ENCODE data around the gene PAM16. TPM values are rescaled to one million over a fixed set of nuclear protein-coding genes. Genes with fewer than 3 reads are reported as not detected.

The PAM16 gene
- total and polyA plus RNA-seq, 2 experiments from 2014 or later = 33.0 to 78.9 TPM

DNA sequence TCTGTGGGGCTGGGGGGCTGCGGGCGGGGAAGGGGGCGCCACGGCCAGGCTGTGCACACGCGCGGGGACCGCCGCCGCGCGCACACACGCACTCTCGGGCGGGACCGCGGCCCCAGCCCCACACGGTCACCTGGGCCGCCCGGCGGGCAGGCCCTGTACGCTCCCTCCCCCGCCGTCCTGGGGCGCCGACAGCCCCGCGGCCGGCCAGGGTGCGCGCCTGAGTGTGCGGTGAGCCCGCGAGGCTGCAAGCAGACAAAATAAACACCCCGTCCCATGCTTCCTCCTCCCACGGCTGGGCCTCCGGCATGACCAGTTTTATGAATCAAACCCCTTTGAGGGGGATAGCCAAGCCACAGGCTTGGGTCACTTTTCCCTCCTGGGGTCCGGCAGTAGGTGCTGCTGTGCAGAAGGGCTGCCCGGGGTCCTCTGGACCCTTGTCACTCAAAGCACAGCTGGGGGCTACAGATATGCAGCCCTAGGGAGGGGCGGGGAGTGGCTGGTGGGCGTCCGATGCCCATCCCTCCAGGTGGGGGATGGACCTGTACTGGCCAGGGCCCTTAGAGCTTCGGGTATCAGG, 21.0 kb upstream of the PAM16 start:
- in situ Hi-C loops (cut with MboI) = no loop called here
- Histone ChIP-seq H3K9me3 (ENCODE audit: low read depth) (no peaks in the 10 kb centered on the region), H3K27me3 (replicated peaks; ENCODE audit: insufficient read depth) (no peaks in the 10 kb centered on the region), H3K4me1 (ENCODE audit: insufficient read depth) (peaks cover 48% of the 10 kb centered on the region), H3K27ac (peak overlapping the region; percentile 100), H3K9ac (peak overlapping the region; percentile 99), H3K4me2 (ENCODE audit: unreplicated experiment) (peak overlapping the region; percentile 97), H3K9me2 (ENCODE audit: insufficient read depth) (no peaks in the 10 kb centered on the region), H3K36me3 (ENCODE audit: low read depth) (no peaks in the 10 kb centered on the region), H3K4me3 (peak overlapping the region; percentile 100), H2AFZ (no peak overlapping the region), H3K79me2 (ENCODE audit: insufficient read depth) (peaks cover 52% of the 10 kb centered on the region), H3F3A (ENCODE audit: insufficient read depth) (peaks cover 42% of the 10 kb centered on the region), H4K20me1 (ENCODE audit: insufficient read depth) (no peaks in the 10 kb centered on the region)
- DNase-seq = peak; percentile 81
- TF ChIP-seq EZH2 (IDR thresholded peaks at IDR 0.05; ENCODE audit: insufficient read depth, poor library complexity, severe bottlenecking) (no peak), EZH2phosphoT487 (IDR thresholded peaks at IDR 0.05; ENCODE audit: insufficient read depth, low read depth) (no peak)
- WGBS, 2 experiments (ENCODE audit: low coverage in 1 of 2, low lambda C conversion rate in 2 of 2, missing lambda C conversion rate in 2 of 2) = 1 to 2% methylated on average over 15 to 22 of the region's 43 CpGs

- no peak within 1 kb of the TSS for H2AFZ ChIP-seq
- H3K9me2 ChIP-seq (ENCODE audit: insufficient read depth) = no peaks in the 10 kb centered on the region
- in situ Hi-C loops (cut with MboI) = no loop called here
- peak within 1 kb of the TSS; percentile 97 for H3K4me2 ChIP-seq (ENCODE audit: unreplicated experiment)
- no peaks in the 10 kb centered on the region for H3K36me3 ChIP-seq (ENCODE audit: low read depth)
- peak within 1 kb of the TSS; percentile 99 for H3K9ac ChIP-seq
- peak within 1 kb of the TSS; percentile 100 for H3K27ac ChIP-seq
- peaks cover 42% of the 10 kb centered on the region for H3F3A ChIP-seq (ENCODE audit: insufficient read depth)
- H3K4me3 ChIP-seq = peak within 1 kb of the TSS; percentile 100
- TF ChIP-seq EZH2phosphoT487 (IDR thresholded peaks at IDR 0.05; ENCODE audit: insufficient read depth, low read depth) (no peak), EZH2 (IDR thresholded peaks at IDR 0.05; ENCODE audit: insufficient read depth, poor library complexity, severe bottlenecking) (no peak)
- H3K4me1 ChIP-seq (ENCODE audit: insufficient read depth) = peaks cover 42% of the 10 kb centered on the region
- H3K9me3 ChIP-seq (ENCODE audit: low read depth) = no peaks in the 10 kb centered on the region
- DNase-seq = peak; percentile 90
- no peaks in the 10 kb centered on the region for H4K20me1 ChIP-seq (ENCODE audit: insufficient read depth)
- H3K79me2 ChIP-seq (ENCODE audit: insufficient read depth) = peaks cover 47% of the 10 kb centered on the region
- H3K27me3 ChIP-seq (replicated peaks; ENCODE audit: insufficient read depth) = no peaks in the 10 kb centered on the region
- 4% methylated on average over 36 to 37 of the region's 50 CpGs for WGBS, 2 experiments (ENCODE audit: low coverage in 1 of 2, low lambda C conversion rate in 2 of 2, missing lambda C conversion rate in 2 of 2)
Measured at GRCh38 chr16:4371357-4372000, 20.4 kb upstream of the PAM16 start, which contains the start of gene VASN. VASN (plus strand) TSS chr16:4371848; CDS start chr16:4380878, 9,030 bp downstream.

DNA sequence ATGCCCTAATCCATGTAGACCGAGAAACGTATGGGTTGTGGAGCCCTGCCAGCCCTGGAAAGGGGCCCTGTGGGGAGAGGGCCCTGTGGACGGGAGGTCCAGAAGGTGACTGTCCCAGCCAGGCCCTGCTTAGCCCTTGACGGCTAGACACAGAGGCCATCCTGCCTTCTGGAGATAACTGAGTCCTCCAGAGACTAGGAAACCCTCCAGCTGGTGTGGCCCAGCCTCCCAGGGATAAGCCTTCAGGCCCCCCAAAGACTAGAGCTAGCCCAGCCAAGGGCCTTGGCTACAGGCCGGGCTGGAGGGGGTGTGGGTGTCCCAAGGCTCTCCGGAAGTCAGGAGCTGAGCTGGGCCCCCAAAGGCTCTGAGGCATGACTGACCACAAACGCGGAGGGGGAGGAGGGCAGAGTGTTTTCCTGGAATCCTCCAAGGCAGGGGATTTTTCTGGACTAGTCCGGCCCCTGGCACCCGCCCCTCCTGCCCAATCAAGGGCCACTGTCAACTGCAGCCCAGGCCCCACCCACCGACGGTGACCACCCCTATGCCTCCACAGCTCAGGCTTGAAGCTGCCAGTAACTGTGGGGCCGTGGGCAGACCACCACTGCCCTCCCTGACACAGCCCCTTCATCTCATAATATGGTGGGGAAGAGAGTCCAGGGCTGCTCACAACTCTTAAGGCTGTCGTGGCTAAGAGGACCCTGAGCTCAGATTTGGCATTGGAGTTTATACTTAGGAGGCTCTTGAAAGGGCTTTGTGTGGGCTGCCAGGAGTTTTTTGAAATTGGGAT, 19.6 kb upstream of the PAM16 start:
- Histone ChIP-seq H3K4me1 (ENCODE audit: insufficient read depth) (peaks cover 36% of the 10 kb centered on the region), H3K9ac (peak overlapping the region; percentile 99)
- in situ Hi-C loops (cut with MboI) = no loop called here

DNA sequence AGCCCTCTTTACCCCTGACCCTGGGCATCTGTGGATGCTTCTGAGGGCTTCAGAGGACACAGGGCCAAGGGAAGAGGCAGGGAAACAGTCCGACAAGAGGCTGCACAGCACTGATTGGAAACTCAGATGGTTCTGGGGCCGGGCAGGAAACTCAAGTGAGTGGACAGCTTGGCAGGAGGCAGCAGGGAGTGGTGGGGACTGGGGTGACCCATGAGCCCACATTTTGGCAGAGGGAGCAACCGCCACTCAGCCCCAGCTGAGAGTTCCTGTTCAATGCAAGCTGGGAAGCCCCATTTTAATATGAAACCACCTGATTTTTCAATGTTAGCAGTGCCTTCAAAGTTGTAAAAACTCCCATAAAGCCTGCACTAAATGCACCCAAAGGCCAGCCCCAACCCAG, 19.0 kb upstream of the PAM16 start:
- H3F3A ChIP-seq (ENCODE audit: insufficient read depth) = peaks cover 33% of the 10 kb centered on the region
- no peaks in the 10 kb centered on the region for H4K20me1 ChIP-seq (ENCODE audit: insufficient read depth)
- peak overlapping the region; percentile 100 for H3K27ac ChIP-seq
- in situ Hi-C loops (cut with MboI) = no loop called here
- no peaks in the 10 kb centered on the region for H3K9me2 ChIP-seq (ENCODE audit: insufficient read depth)
- no peaks in the 10 kb centered on the region for H3K27me3 ChIP-seq (replicated peaks; ENCODE audit: insufficient read depth)
- H3K36me3 ChIP-seq (ENCODE audit: low read depth) = no peaks in the 10 kb centered on the region
- no peaks in the 10 kb centered on the region for H3K9me3 ChIP-seq (ENCODE audit: low read depth)
- no peak overlapping the region for H3K4me2 ChIP-seq (ENCODE audit: unreplicated experiment)
- H3K4me3 ChIP-seq = no peak overlapping the region
- H2AFZ ChIP-seq = no peak overlapping the region
- H3K79me2 ChIP-seq (ENCODE audit: insufficient read depth) = peaks cover 34% of the 10 kb centered on the region
- no peak for DNase-seq
- TF ChIP-seq EZH2phosphoT487 (IDR thresholded peaks at IDR 0.05; ENCODE audit: insufficient read depth, low read depth) (no peak), EZH2 (IDR thresholded peaks at IDR 0.05; ENCODE audit: insufficient read depth, poor library complexity, severe bottlenecking) (no peak)
- peak overlapping the region; percentile 99 for H3K9ac ChIP-seq
- WGBS, 2 experiments (ENCODE audit: low coverage in 1 of 2, low lambda C conversion rate in 2 of 2, missing lambda C conversion rate in 2 of 2) = 95 to 96% methylated on average over 3 of the region's 3 CpGs
- H3K4me1 ChIP-seq (ENCODE audit: insufficient read depth) = peaks cover 30% of the 10 kb centered on the region

More for the DNA sequence above, 19.6 kb upstream of the PAM16 start:
- H3K9me3 ChIP-seq (ENCODE audit: low read depth) = no peaks in the 10 kb centered on the region
- H3K4me2 ChIP-seq (ENCODE audit: unreplicated experiment) = peak overlapping the region; percentile 97
- H3K9me2 ChIP-seq (ENCODE audit: insufficient read depth) = no peaks in the 10 kb centered on the region
- TF ChIP-seq EZH2phosphoT487 (IDR thresholded peaks at IDR 0.05; ENCODE audit: insufficient read depth, low read depth) (no peak), EZH2 (IDR thresholded peaks at IDR 0.05; ENCODE audit: insufficient read depth, poor library complexity, severe bottlenecking) (no peak)
- no peaks in the 10 kb centered on the region for H3K36me3 ChIP-seq (ENCODE audit: low read depth)
- peak overlapping the region; percentile 100 for H3K4me3 ChIP-seq
- peaks cover 40% of the 10 kb centered on the region for H3F3A ChIP-seq (ENCODE audit: insufficient read depth)
- peak; percentile 77 for DNase-seq
- H3K27me3 ChIP-seq (replicated peaks; ENCODE audit: insufficient read depth) = no peaks in the 10 kb centered on the region
- H3K79me2 ChIP-seq (ENCODE audit: insufficient read depth) = peaks cover 40% of the 10 kb centered on the region
- no peaks in the 10 kb centered on the region for H4K20me1 ChIP-seq (ENCODE audit: insufficient read depth)
- no peak overlapping the region for H2AFZ ChIP-seq
- peak overlapping the region; percentile 100 for H3K27ac ChIP-seq
- 45 to 47% methylated on average over 11 to 14 of the region's 14 CpGs for WGBS, 2 experiments (ENCODE audit: low coverage in 1 of 2, low lambda C conversion rate in 2 of 2, missing lambda C conversion rate in 2 of 2)

Data from GM23248 (cell line).